ENCODE data around the gene KRT12. TPM values are rescaled to one million over a fixed set of nuclear protein-coding genes. Genes with fewer than 3 reads are reported as not detected.
A peak's percentile ranks its signal among the peaks of the same experiment; 100 is the strongest.

Gene KRT12
- total RNA-seq, 1 donor from 2014 or later = not detected

GRCh38 chr17:40843242-40843641 lies 23.8 kb downstream of the KRT12 start:
- DNase-seq (ENCODE audit: low read depth in 2 of 2) = no peak

- no peak for DNase-seq (ENCODE audit: low read depth in 2 of 2)
Measured at GRCh38 chr17:40841246-40841645, 25.8 kb downstream of the KRT12 start.

- no peak for DNase-seq (ENCODE audit: low read depth in 2 of 2)
Measured at GRCh38 chr17:40839194-40839593, 27.8 kb downstream of the KRT12 start.

GRCh38 chr17:40836020-40836419 lies 31.0 kb downstream of the KRT12 start:
- no peak for DNase-seq (ENCODE audit: low read depth in 2 of 2)

GRCh38 chr17:40833882-40834281 lies 33.1 kb downstream of the KRT12 start:
- DNase-seq (ENCODE audit: low read depth in 2 of 2) = no peak

GRCh38 chr17:40832840-40833239 lies 34.2 kb downstream of the KRT12 start:
- DNase-seq (ENCODE audit: low read depth in 2 of 2) = no peak

GRCh38 chr17:40830085-40830776 lies 36.8 kb downstream of the KRT12 start:
- DNase-seq (ENCODE audit: low read depth in 2 of 2) = no peak

- DNase-seq (ENCODE audit: low read depth in 2 of 2) = no peak
Measured at GRCh38 chr17:40828454-40829044, 38.5 kb downstream of the KRT12 start.

GRCh38 chr17:40827746-40828453 lies 39.1 kb downstream of the KRT12 start:
- peak in 1 of 2 donors; percentile 8 for DNase-seq (ENCODE audit: low read depth in 2 of 2)

GRCh38 chr17:40825599-40825998 lies 41.4 kb downstream of the KRT12 start:
- DNase-seq (ENCODE audit: low read depth in 2 of 2) = no peak

- no peak for DNase-seq (ENCODE audit: low read depth in 2 of 2)
Measured at GRCh38 chr17:40824015-40824832, 42.8 kb downstream of the KRT12 start.

- DNase-seq (ENCODE audit: low read depth in 2 of 2) = no peak
Measured at GRCh38 chr17:40822132-40822812, 44.8 kb downstream of the KRT12 start, which contains the start of gene KRT10. TSS of gene KRT10 (minus strand) at chr17:40822614. CDS start at chr17:40822585, 29 bp downstream.

- DNase-seq (ENCODE audit: low read depth in 2 of 2) = no peak
Measured at GRCh38 chr17:40821536-40821935, 45.5 kb downstream of the KRT12 start.

GRCh38 chr17:40820228-40820838 lies 46.7 kb downstream of the KRT12 start:
- DNase-seq (ENCODE audit: low read depth in 2 of 2) = no peak

- peak; percentile 10 to 52 for DNase-seq (ENCODE audit: low read depth in 2 of 2)
Measured at GRCh38 chr17:40819528-40820125, 47.4 kb downstream of the KRT12 start.

GRCh38 chr17:40818733-40819527 lies 48.1 kb downstream of the KRT12 start:
- peak; percentile 89 for DNase-seq (ENCODE audit: low read depth in 2 of 2)

- DNase-seq (ENCODE audit: low read depth in 2 of 2) = no peak
Measured at GRCh38 chr17:40818343-40818732, 48.7 kb downstream of the KRT12 start.

- no peak for DNase-seq (ENCODE audit: low read depth in 2 of 2)
Measured at GRCh38 chr17:40817103-40817682, 49.8 kb downstream of the KRT12 start.

GRCh38 chr17:40816569-40816968 lies 50.5 kb downstream of the KRT12 start:
- no peak for DNase-seq (ENCODE audit: low read depth in 2 of 2)

All from lung microvascular endothelial cell (primary cell).